Measurements from ENCODE around the gene PRKCA. TPM values are rescaled to one million over a fixed set of nuclear protein-coding genes. Genes with fewer than 3 reads are reported as not detected.

PRKCA gene
- total RNA-seq, 1 donor from 2014 or later, result 16.4 TPM

DNA sequence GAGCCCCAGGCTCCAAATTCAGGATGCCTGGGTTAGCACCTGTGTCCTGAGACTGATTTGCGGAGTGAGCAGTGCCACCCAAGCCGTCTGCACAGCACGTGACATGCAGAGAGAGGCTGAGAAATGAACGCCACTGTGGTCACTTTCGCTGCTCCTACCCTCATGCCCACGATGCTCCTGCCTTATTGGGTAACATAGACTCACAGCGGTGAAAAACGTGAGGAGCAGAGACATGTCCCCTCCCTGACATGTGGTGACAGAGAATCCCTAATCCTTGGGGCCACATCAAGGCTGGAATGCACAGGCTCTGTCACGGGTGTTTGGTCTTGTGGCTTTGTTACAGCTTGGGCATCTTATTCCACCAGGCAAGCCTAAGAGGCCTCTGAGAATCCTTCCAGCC, 480.4 kb downstream of the PRKCA start:
- DNase-seq (ENCODE audit: low spot score, unreplicated experiment), result no peak
- H3K36me3 Mint-ChIP-seq (ENCODE audit: insufficient read depth), result no peaks in the 10 kb centered on the region
- TF ChIP-seq, protein P1, sequence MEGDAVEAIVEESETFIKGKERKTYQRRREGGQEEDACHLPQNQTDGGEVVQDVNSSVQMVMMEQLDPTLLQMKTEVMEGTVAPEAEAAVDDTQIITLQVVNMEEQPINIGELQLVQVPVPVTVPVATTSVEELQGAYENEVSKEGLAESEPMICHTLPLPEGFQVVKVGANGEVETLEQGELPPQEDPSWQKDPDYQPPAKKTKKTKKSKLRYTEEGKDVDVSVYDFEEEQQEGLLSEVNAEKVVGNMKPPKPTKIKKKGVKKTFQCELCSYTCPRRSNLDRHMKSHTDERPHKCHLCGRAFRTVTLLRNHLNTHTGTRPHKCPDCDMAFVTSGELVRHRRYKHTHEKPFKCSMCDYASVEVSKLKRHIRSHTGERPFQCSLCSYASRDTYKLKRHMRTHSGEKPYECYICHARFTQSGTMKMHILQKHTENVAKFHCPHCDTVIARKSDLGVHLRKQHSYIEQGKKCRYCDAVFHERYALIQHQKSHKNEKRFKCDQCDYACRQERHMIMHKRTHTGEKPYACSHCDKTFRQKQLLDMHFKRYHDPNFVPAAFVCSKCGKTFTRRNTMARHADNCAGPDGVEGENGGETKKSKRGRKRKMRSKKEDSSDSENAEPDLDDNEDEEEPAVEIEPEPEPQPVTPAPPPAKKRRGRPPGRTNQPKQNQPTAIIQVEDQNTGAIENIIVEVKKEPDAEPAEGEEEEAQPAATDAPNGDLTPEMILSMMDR (IDR thresholded peaks at IDR 0.05; ENCODE audit: unreplicated experiment), result no peak
- H3K4me1 Mint-ChIP-seq (ENCODE audit: low read depth), result peaks cover 9% of the 10 kb centered on the region
- no peak overlapping the region for H3K4me3 Mint-ChIP-seq (ENCODE audit: low read depth)
- no peaks in the 10 kb centered on the region for H3K27me3 Mint-ChIP-seq
- no peak overlapping the region for H3K27ac Mint-ChIP-seq
- no peaks in the 10 kb centered on the region for H3K9me3 Mint-ChIP-seq (ENCODE audit: low read depth)

DNA sequence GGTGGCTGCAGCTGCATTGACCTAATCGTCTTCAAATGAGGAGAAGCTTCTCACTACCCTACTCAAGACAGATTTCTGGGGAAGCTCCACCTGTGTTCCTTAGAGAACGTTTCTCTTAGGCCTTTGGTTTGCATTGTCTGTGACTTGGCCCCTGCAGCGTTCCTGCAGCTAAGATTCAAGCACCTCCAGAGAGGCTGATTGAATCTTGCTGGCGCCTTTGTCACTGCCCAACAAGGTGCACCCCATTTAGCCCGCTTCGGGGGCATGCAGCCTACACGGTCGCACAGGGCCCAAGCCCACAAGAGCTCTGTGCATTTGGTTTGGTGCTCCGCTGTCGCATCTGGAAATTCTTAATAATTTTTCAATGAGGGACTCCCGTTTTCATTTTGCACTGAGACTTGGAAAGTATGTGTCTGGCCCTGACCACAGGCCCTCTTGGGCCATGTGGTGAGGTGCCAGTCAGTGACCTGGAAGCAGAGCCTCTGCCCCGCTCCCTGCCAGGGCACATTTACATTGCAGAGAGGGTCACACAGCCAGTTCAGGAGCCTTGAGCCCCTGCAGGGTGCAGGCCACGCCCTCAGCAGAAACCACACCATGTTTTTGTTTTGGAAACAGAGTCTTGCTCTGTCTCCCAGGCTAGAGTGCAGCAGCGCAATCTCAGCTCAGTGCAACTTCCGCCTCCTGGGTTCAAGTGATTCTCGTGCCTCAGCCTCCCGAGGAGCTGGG, 481.4 kb downstream of the PRKCA start:
- Mint-ChIP-seq H3K27me3 (no peaks in the 10 kb centered on the region), H3K9me3 (ENCODE audit: low read depth) (no peaks in the 10 kb centered on the region), H3K27ac (no peak overlapping the region), H3K4me1 (ENCODE audit: low read depth) (peaks cover 7% of the 10 kb centered on the region), H3K36me3 (ENCODE audit: insufficient read depth) (no peaks in the 10 kb centered on the region), H3K4me3 (ENCODE audit: low read depth) (no peak overlapping the region)
- no peak for DNase-seq (ENCODE audit: low spot score, unreplicated experiment)
- TF ChIP-seq, protein P1 (IDR thresholded peaks at IDR 0.05; ENCODE audit: unreplicated experiment), result no peak

DNA sequence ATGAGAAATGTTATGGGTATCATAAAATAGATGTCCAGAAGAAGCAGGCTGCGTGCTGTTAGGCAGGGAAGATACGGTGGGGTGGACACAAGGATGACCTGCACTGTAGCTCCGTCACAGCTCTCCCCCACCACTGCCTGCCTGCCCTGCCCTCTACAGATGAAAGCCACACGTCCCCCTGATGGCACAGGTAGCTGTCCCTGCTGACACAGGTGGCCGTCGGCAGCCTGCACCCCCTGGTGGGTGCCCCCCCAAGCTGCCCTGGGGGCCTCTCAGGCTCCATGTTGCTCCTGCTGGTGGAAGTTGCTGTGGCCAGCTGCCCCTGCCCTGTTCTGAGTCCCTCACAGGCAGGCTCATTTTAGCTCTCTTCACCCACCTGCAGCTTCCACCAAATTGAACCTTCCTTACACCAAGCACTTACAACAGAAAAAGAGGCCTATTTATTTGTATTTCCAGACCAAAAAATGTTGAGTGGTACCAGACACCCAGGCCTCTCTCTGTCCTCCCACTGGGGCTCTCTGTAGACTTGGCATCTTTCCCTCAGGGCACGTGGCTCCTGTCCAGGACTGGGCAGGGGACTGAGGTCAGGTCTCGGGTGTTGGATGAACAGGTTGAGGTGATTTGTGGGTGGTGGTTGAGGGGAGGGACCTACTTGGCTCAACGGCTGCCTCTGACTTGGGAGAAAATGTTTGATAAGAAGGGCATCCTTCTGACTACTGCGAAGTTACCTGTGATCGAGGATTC, 482.4 kb downstream of the PRKCA start:
- no peak overlapping the region for H3K27ac Mint-ChIP-seq
- H3K4me1 Mint-ChIP-seq (ENCODE audit: low read depth), result peaks cover 2% of the 10 kb centered on the region
- no peak overlapping the region for H3K4me3 Mint-ChIP-seq (ENCODE audit: low read depth)
- TF ChIP-seq, protein P1 (IDR thresholded peaks at IDR 0.05; ENCODE audit: unreplicated experiment), result no peak
- H3K36me3 Mint-ChIP-seq (ENCODE audit: insufficient read depth), result no peaks in the 10 kb centered on the region
- no peaks in the 10 kb centered on the region for H3K27me3 Mint-ChIP-seq
- no peaks in the 10 kb centered on the region for H3K9me3 Mint-ChIP-seq (ENCODE audit: low read depth)
- no peak for DNase-seq (ENCODE audit: low spot score, unreplicated experiment)

DNA sequence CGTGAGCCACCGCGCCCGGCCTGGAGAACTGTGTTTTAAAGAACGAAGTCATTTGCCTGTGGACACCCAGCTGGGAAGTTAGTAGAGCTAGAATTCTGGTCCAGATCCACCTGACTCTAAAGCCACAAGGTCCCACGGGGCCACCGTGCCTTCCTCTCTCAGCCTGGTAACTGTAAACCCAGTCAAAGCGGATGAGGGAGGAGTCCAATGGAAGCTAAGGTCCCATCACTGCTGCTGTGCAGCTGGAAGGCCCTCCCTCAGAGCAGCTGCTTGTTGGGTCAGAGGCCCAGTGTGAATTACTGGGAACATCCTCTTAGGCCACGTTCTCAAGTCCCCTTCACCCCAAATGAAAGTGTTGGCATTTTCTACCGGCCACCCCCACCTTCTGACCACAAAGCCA, 483.7 kb downstream of the PRKCA start:
- no peak for DNase-seq (ENCODE audit: low spot score, unreplicated experiment)
- Mint-ChIP-seq H3K27ac (no peak overlapping the region), H3K4me1 (ENCODE audit: low read depth) (peaks cover 3% of the 10 kb centered on the region), H3K4me3 (ENCODE audit: low read depth) (no peak overlapping the region), H3K36me3 (ENCODE audit: insufficient read depth) (no peaks in the 10 kb centered on the region), H3K9me3 (ENCODE audit: low read depth) (no peaks in the 10 kb centered on the region), H3K27me3 (peaks cover under 1% of the 10 kb centered on the region)
- TF ChIP-seq, protein P1 (IDR thresholded peaks at IDR 0.05; ENCODE audit: unreplicated experiment), result no peak

DNA sequence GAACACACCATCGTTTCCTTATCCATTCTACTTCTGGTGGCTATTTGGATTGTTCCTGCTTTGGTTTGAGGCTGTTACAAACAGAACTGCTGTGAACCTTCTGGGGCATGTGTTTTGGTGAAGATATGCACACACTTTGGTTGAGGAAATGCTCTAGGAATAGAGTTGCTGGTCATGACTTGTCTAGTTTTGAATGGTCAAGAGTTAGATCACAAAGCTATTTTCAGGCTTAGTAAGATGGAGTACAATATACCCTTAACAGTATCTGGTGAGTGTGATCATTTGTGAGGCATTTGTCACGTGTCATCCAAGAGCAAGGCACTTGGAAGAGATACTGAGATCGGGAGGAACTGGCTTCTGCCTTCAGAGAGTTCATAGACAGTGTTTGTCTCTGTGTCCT, 485.5 kb downstream of the PRKCA start:
- Mint-ChIP-seq H3K36me3 (ENCODE audit: insufficient read depth) (peaks cover 2% of the 10 kb centered on the region), H3K27me3 (peaks cover 5% of the 10 kb centered on the region), H3K4me1 (ENCODE audit: low read depth) (peaks cover 5% of the 10 kb centered on the region), H3K9me3 (ENCODE audit: low read depth) (no peaks in the 10 kb centered on the region), H3K4me3 (ENCODE audit: low read depth) (no peak overlapping the region), H3K27ac (no peak overlapping the region)
- DNase-seq (ENCODE audit: low spot score, unreplicated experiment), result no peak
- TF ChIP-seq, protein P1 (IDR thresholded peaks at IDR 0.05; ENCODE audit: unreplicated experiment), result no peak

Data from progenitor cell of endocrine pancreas (in vitro differentiated cells).